GDM1 (cell line): ENCODE results near the gene DHX35.

Experiments used
- DNase-seq: peaks from one replicate; lab custom pipeline; 2025; lab: John Stamatoyannopoulos, UW

The DHX35 gene

GRCh38 chr20:39025883-39026282, 63.7 kb downstream of the DHX35 start:
- DNase-seq: no peak

- no peak for DNase-seq
Observed at GRCh38 chr20:39029364-39029763, 67.2 kb downstream of the DHX35 start.

- DNase-seq: no peak
Observed at GRCh38 chr20:39032997-39033396, 70.9 kb downstream of the DHX35 start.

- DNase-seq: no peak
Observed at GRCh38 chr20:39036011-39036410, 73.9 kb downstream of the DHX35 start.

- DNase-seq: no peak
Observed at GRCh38 chr20:39036851-39037250, 74.7 kb downstream of the DHX35 start.

GRCh38 chr20:39038047-39038446, 75.9 kb downstream of the DHX35 start:
- DNase-seq: no peak

- DNase-seq: no peak
Observed at GRCh38 chr20:39038495-39038894, 76.4 kb downstream of the DHX35 start.

GRCh38 chr20:39039261-39039660, 77.1 kb downstream of the DHX35 start:
- no peak for DNase-seq

GRCh38 chr20:39040116-39040515, 78.0 kb downstream of the DHX35 start:
- DNase-seq: no peak

- no peak for DNase-seq
Observed at GRCh38 chr20:39041067-39041466, 78.9 kb downstream of the DHX35 start.

GRCh38 chr20:39042279-39043150, 80.4 kb downstream of the DHX35 start:
- DNase-seq: no peak

GRCh38 chr20:39044501-39044900, 82.4 kb downstream of the DHX35 start:
- no peak for DNase-seq

- DNase-seq: no peak
Observed at GRCh38 chr20:39045676-39046075, 83.5 kb downstream of the DHX35 start.

GRCh38 chr20:39047417-39047985, 85.4 kb downstream of the DHX35 start:
- DNase-seq: no peak

GRCh38 chr20:39048000-39048696, 86.0 kb downstream of the DHX35 start:
- peak; percentile 57 for DNase-seq

GRCh38 chr20:39049148-39049547, 87.0 kb downstream of the DHX35 start:
- DNase-seq: no peak

- peak; percentile 59 for DNase-seq
Observed at GRCh38 chr20:39049684-39050554, 87.8 kb downstream of the DHX35 start.

- no peak for DNase-seq
Observed at GRCh38 chr20:39050555-39050902, 88.4 kb downstream of the DHX35 start.

GRCh38 chr20:39052676-39053075, 90.5 kb downstream of the DHX35 start:
- no peak for DNase-seq

GRCh38 chr20:39057143-39057542, 95.0 kb downstream of the DHX35 start:
- DNase-seq: no peak

GRCh38 chr20:39057911-39058310, 95.8 kb downstream of the DHX35 start:
- DNase-seq: no peak

- DNase-seq: no peak
Observed at GRCh38 chr20:39059036-39059435, 96.9 kb downstream of the DHX35 start.
